ENCODE measurements around the gene SLBP. TPM values are rescaled to one million over a fixed set of nuclear protein-coding genes. Genes with fewer than 3 reads are reported as not detected.

SLBP gene
- total and polyA plus RNA-seq, 12 donors, result 19.0 to 81.0 (median 38.1) TPM

- no peaks in the 10 kb centered on the region for H3K27me3 ChIP-seq
- H3K9me3 ChIP-seq (replicated peaks in 1 of 3), result no peaks in the 10 kb centered on the region
- TF ChIP-seq POLR2A (IDR thresholded peaks at IDR 0.05) (no peak), CTCF (IDR thresholded peaks at IDR 0.05) (no peak)
- H3K4me1 ChIP-seq (replicated peaks in 1 of 2), result no peaks in the 10 kb centered on the region
- H3K4me3 ChIP-seq, result no peak overlapping the region
- peaks cover 0 to 13% of the 10 kb centered on the region in 2 donors for H3K36me3 ChIP-seq (replicated peaks in 1 of 2)
- no peak for DNase-seq
- intact Hi-C loops (cut with DNase I), result no loop called here
- no peak overlapping the region for H3K27ac ChIP-seq
- WGBS, 4 donors, result 96 to 98% (median 97%) methylated on average over 4 of the region's 4 CpGs
Measured at GRCh38 chr4:1738410-1738809, 26.3 kb upstream of the SLBP start.

DNA sequence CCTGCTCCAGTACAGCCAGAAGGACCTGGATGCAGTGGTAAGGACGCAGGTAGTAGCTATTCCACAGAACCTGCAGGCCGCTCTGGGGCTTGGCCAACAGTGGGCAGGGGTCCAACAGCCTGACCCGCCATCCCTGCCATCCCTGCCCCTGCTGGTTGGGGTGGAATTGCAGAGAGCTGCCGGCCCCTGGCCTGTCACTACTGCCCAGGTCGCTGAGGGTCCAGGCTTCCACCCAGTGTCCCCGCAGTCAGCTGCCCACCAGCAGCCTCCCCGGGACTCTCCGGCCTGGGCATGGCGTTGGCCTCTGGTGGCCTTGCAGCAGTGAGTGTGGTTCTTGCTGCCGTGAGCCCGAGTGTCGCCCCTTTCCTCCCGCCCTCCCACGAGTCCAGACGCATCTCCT is 25.5 kb upstream of the SLBP start:
- Histone ChIP-seq H3K4me1 (replicated peaks in 1 of 2) (no peaks in the 10 kb centered on the region), H3K27me3 (no peaks in the 10 kb centered on the region), H3K27ac (no peak overlapping the region), H3K36me3 (replicated peaks in 1 of 2) (peaks cover 0 to 13% of the 10 kb centered on the region in 2 donors), H3K4me3 (no peak overlapping the region), H3K9me3 (replicated peaks in 1 of 3) (no peaks in the 10 kb centered on the region)
- DNase-seq, result no peak
- WGBS, 4 donors, result 92 to 98% (median 96%) methylated on average over 4 to 15 of the region's 15 CpGs; no CpG with 5 or more reads in 1 of the 4 donors
- TF ChIP-seq POLR2A (IDR thresholded peaks at IDR 0.05) (no peak), CTCF (IDR thresholded peaks at IDR 0.05) (no peak)
- intact Hi-C loops (cut with DNase I), result no loop called here

DNA sequence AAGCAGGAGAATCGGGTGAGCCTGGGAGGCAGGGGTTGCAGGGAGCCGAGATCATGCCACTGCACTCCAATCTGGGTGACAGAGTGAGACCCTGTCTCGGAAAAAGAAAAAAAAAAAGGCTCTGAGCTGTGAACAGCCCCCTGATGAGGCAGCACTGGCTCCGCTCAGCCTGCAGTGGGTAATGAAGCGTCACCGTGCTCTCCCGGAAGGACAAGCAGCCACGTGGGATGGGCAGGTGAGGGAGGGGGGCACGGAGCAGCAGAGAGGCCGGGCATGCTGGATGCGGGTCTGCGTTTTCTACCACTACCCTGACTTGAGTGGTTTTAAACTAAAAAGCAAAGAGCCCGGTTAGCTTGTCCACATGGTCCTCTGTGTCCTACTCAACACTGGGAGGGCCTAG is 24.7 kb upstream of the SLBP start:
- peaks cover 0 to 13% of the 10 kb centered on the region in 2 donors for H3K36me3 ChIP-seq (replicated peaks in 1 of 2)
- intact Hi-C loops (cut with DNase I), result no loop called here

DNA sequence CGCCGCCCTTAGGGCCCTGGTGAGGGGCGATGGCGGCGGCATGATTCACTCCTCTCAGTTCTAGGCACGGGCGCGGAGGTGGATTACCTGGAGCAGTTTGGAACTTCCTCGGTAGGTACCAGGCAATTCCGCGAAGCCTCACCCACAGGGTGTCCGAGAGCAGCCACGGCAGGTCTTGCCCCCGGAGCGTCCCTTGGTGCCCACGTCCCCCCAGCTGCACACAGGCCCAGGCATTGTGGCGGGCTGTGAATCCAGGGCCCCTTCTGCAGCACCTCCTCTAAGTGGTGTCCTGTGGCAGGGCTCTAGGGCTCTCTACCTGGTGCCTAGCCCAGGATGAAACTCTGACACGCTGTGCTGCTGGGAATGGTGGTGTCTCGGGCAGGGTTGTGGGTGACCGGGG is 23.1 kb upstream of the SLBP start:
- no peak for DNase-seq
- no peak overlapping the region for H3K27ac ChIP-seq
- TF ChIP-seq CTCF (IDR thresholded peaks at IDR 0.05) (no peak), POLR2A (IDR thresholded peaks at IDR 0.05) (no peak)
- no peaks in the 10 kb centered on the region for H3K9me3 ChIP-seq (replicated peaks in 1 of 3)
- WGBS, 4 donors, result 93 to 97% (median 93%) methylated on average over 18 to 20 of the region's 20 CpGs
- H3K4me1 ChIP-seq (replicated peaks in 1 of 2), result no peaks in the 10 kb centered on the region
- intact Hi-C loops (cut with DNase I), result no loop called here
- H3K36me3 ChIP-seq (replicated peaks in 1 of 2), result peaks cover 0 to 19% of the 10 kb centered on the region in 2 donors
- no peaks in the 10 kb centered on the region for H3K27me3 ChIP-seq
- H3K4me3 ChIP-seq, result no peak overlapping the region

More for the DNA sequence above, 24.7 kb upstream of the SLBP start:
- DNase-seq, result no peak
- WGBS, 4 donors, result 92 to 97% (median 95%) methylated on average over 12 to 13 of the region's 13 CpGs
- TF ChIP-seq POLR2A (IDR thresholded peaks at IDR 0.05) (no peak), CTCF (IDR thresholded peaks at IDR 0.05) (no peak)
- no peaks in the 10 kb centered on the region for H3K9me3 ChIP-seq (replicated peaks in 1 of 3)
- H3K27ac ChIP-seq, result no peak overlapping the region
- no peaks in the 10 kb centered on the region for H3K27me3 ChIP-seq
- H3K4me3 ChIP-seq, result no peak overlapping the region
- H3K4me1 ChIP-seq (replicated peaks in 1 of 2), result no peaks in the 10 kb centered on the region

All from adrenal gland (tissue), 12 donors.